Memory B cell (primary cell): Measurements from ENCODE around the gene ZNRF3.
"Not testable (repeated sequence)": the region's sequence is repeated elsewhere in the genome, so short reads cannot be mapped to it uniquely, and the experiment has no call there.

Experiments used
- ATAC-seq: fragments of 150-1000 bp; cut with Tn5 transposase; 2 replicates; pipeline ENCODE4 v1.10.0; 2021; ENCODE audit warnings: low read depth, mild to moderate bottlenecking, moderate library complexity
- DNase-seq, 2 donors: peaks; one replicate each; pipeline ENCODE4 v3.0.0; 2022; ENCODE audit warnings: low spot score in 2 of 2
- H3K27ac Mint-ChIP-seq: one replicate; pipeline ENCODE4 v1.8.0; 2022; ENCODE audit warnings: mild to moderate bottlenecking, moderate library complexity, mixed read lengths
- H3K27me3 Mint-ChIP-seq: one replicate; pipeline ENCODE4 v1.8.0; 2022; ENCODE audit warnings: mixed read lengths
- H3K36me3 Mint-ChIP-seq: one replicate; pipeline ENCODE4 v1.8.0; 2022; ENCODE audit warnings: mild to moderate bottlenecking, mixed read lengths
- H3K4me1 Mint-ChIP-seq: one replicate; pipeline ENCODE4 v1.8.0; 2022; ENCODE audit warnings: mixed read lengths
- H3K4me3 Mint-ChIP-seq: one replicate; pipeline ENCODE4 v1.8.0; 2022; ENCODE audit warnings: mild to moderate bottlenecking, moderate library complexity, mixed read lengths
- H3K9me3 Mint-ChIP-seq: one replicate; pipeline ENCODE4 v1.8.0; 2022; ENCODE audit warnings: mixed read lengths

Gene ZNRF3

GRCh38 chr22:29029202-29030000 lies 146.0 kb downstream of the ZNRF3 start:
- H3K9me3 Mint-ChIP-seq = no peaks in the 10 kb centered on the region
- H3K4me1 Mint-ChIP-seq = no peaks in the 10 kb centered on the region
- ATAC-seq (no peak), DNase-seq (no peak)
- peaks cover 11% of the 10 kb centered on the region for H3K27me3 Mint-ChIP-seq
- no peak overlapping the region for H3K4me3 Mint-ChIP-seq
- peaks cover 4% of the 10 kb centered on the region for H3K36me3 Mint-ChIP-seq
- H3K27ac Mint-ChIP-seq = no peak overlapping the region

DNA sequence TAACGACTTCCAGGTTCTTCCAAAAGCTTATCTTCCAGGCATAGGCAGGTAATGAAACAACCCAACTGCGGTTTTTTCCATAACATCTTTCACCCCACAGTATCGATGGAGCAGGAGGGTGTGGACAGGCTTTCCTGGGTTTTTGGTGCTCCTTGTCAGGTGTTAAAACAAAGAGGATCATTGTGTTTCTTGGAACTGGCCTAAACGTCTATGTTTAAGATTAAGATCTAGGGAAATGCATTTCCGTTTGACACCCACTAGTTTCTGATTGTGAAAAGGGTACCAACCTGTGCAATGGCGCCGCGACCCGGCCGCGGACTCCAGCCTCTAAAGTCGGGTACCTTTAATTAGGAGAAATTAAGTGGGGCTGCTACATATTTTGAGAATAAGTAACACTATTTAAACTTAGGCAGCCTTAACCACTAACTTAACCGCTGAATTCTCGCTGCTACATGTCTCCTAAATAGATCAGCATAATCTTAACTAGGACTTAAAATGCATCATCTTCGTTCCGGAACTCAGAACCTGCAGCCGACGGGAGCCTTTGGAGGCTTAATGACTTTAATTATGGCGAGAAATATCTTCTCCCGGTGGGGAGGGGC lies 146.7 kb downstream of the ZNRF3 start:
- DNase-seq (no peak), ATAC-seq (no peak)
- H3K4me3 Mint-ChIP-seq = peak overlapping the region; percentile 59
- peaks cover 4% of the 10 kb centered on the region for H3K36me3 Mint-ChIP-seq
- peaks cover 11% of the 10 kb centered on the region for H3K27me3 Mint-ChIP-seq
- H3K9me3 Mint-ChIP-seq = no peaks in the 10 kb centered on the region
- no peak overlapping the region for H3K27ac Mint-ChIP-seq
- H3K4me1 Mint-ChIP-seq = no peaks in the 10 kb centered on the region

DNA sequence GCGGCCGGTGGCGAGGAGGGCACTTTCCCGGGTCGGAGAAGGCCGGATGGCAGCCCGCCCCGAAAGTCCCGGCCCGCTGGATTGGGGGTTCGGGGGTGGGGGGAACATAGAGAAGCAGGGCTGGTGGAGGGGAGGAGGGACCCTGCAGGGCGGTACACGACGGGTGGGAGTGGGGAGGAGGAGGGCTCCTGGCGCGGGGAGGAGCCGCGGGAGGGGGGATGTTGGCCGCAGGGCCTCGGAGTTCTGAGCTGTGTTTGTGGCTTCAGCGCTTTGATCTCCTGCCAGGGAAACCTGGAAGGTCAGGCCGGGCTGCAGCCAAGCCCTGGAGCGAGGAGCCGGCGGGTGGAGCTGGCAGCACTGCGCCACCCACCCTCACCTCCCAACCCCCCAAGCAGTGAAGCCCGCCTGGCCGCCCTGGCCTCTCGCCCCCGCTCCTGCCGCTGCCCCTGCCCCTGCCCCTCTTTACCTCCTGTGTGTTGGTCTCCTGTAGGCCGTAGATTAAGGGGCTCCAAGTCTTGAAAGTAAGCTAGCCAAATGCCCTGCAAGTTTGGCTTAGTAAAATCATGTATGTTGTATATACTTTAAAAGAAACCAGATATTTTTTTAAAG lies 147.3 kb downstream of the ZNRF3 start:
- no peaks in the 10 kb centered on the region for H3K4me1 Mint-ChIP-seq
- no peak for DNase-seq
- no peak for ATAC-seq
- H3K27ac Mint-ChIP-seq = no peak overlapping the region
- no peaks in the 10 kb centered on the region for H3K9me3 Mint-ChIP-seq
- peaks cover 2% of the 10 kb centered on the region for H3K36me3 Mint-ChIP-seq
- H3K4me3 Mint-ChIP-seq = peak overlapping the region; percentile 59
- peaks cover 11% of the 10 kb centered on the region for H3K27me3 Mint-ChIP-seq

DNA sequence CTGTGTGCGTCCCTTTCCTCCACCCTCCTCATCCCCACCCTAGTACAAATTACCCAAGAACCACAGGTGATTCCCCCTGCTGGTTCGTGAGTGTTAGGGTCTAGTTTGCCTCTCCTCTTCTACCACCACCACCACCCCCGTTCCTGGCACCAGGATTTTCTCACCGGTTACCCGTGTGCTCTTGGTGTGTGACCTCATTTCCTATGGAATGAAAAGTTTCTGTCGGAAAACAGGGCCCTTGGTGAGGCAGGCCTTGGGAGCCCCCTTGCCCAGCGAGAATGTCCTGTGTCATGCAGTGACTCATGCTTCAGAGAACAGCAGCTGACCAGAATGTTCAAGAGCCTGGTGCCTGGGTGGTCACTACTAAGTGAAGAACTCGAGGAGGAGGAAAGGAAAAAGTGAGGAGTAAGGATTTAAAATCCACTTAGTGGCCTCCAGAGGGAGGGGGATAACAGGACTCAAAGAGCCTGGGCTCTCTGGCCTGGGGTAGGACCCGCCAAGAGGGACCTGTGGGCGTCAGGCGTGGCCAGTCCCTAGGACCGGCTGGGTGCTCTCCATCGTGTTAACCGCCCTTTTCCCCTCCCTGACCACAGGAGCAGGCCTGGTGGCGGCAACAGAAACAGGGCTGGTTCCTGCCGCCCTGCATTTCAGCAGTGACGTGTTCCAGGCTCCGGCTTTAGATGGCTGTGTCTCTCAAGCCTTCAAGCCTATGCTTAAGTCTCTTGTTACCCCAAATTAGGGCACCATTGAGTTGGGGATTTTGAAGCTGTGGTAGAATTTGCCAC lies 148.0 kb downstream of the ZNRF3 start:
- Mint-ChIP-seq H3K9me3 (no peaks in the 10 kb centered on the region), H3K27ac (no peak overlapping the region), H3K4me1 (no peaks in the 10 kb centered on the region), H3K27me3 (peaks cover 11% of the 10 kb centered on the region), H3K36me3 (peaks cover 2% of the 10 kb centered on the region), H3K4me3 (no peak overlapping the region)
- ATAC-seq (no peak), DNase-seq (no peak)

DNA sequence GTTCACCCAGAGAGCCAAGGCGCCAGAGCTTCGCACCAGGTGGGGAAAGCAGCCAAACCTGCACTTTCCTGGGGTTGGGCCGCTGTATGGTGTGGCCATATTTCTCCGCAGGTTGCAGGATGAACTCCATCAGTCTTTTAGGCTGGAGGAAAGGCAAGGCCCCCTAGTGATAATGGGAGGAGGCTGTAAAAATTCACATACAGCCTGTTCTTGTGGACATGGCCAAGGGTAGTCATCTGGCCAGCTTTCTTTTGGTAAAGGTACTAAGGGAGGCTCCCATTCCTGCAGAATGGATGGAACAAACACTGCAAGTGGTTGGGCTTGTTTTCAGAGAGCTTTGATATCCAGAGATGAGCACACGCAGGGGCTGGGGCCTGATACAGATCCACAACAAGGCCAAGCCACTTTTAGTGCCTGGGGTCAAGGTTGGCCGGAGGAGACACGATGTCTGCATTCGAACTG lies 148.7 kb downstream of the ZNRF3 start:
- Mint-ChIP-seq H3K27me3 (peaks cover 11% of the 10 kb centered on the region), H3K9me3 (no peaks in the 10 kb centered on the region), H3K27ac (no peak overlapping the region), H3K4me3 (no peak overlapping the region), H3K36me3 (peaks cover 2% of the 10 kb centered on the region), H3K4me1 (no peaks in the 10 kb centered on the region)
- no peak for ATAC-seq
- DNase-seq = no peak

DNA sequence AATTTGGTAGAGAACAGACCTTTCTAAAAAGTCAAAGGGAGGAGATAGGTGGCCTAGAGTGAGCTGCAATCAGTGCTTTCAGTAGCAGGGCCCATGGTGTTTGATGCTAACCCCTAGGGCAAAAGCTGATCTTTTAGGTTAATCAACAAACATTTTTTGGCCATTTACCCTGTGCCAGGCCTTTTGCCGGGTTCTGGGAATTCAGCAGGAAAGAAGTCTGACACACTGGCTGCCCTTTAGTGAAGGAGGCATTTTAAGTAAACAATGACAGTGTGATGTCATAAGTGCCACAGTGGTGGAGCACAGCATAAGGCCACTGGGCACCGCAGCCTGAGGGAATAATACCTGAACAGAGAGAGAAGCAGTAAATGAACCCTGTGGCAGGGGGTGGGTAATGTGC lies 149.2 kb downstream of the ZNRF3 start:
- Mint-ChIP-seq H3K4me3 (no peak overlapping the region), H3K4me1 (no peaks in the 10 kb centered on the region), H3K27ac (no peak overlapping the region), H3K9me3 (no peaks in the 10 kb centered on the region), H3K27me3 (peaks cover 10% of the 10 kb centered on the region), H3K36me3 (peaks cover 2% of the 10 kb centered on the region)
- DNase-seq (no peak), ATAC-seq (no peak)

- Mint-ChIP-seq H3K27ac (no peak overlapping the region), H3K4me3 (no peak overlapping the region), H3K4me1 (no peaks in the 10 kb centered on the region), H3K9me3 (no peaks in the 10 kb centered on the region), H3K27me3 (peaks cover 6% of the 10 kb centered on the region), H3K36me3 (no peaks in the 10 kb centered on the region)
- DNase-seq = no peak
- no peak for ATAC-seq
These were observed 154.1 kb downstream of the ZNRF3 start for GRCh38 chr22:29037340-29037932.

GRCh38 chr22:29039148-29039547 lies 155.8 kb downstream of the ZNRF3 start:
- ATAC-seq (no peak), DNase-seq (no peak)
- H3K9me3 Mint-ChIP-seq = no peaks in the 10 kb centered on the region
- no peak overlapping the region for H3K27ac Mint-ChIP-seq
- no peaks in the 10 kb centered on the region for H3K36me3 Mint-ChIP-seq
- H3K4me3 Mint-ChIP-seq = no peak overlapping the region
- H3K27me3 Mint-ChIP-seq = peaks cover 1% of the 10 kb centered on the region
- H3K4me1 Mint-ChIP-seq = no peaks in the 10 kb centered on the region

- H3K36me3 Mint-ChIP-seq, H3K27ac Mint-ChIP-seq, DNase-seq, H3K27me3 Mint-ChIP-seq, H3K4me3 Mint-ChIP-seq, H3K4me1 Mint-ChIP-seq, ATAC-seq, H3K9me3 Mint-ChIP-seq: not testable (repeated sequence)
These were observed 156.3 kb downstream of the ZNRF3 start for GRCh38 chr22:29039684-29040083.

DNA sequence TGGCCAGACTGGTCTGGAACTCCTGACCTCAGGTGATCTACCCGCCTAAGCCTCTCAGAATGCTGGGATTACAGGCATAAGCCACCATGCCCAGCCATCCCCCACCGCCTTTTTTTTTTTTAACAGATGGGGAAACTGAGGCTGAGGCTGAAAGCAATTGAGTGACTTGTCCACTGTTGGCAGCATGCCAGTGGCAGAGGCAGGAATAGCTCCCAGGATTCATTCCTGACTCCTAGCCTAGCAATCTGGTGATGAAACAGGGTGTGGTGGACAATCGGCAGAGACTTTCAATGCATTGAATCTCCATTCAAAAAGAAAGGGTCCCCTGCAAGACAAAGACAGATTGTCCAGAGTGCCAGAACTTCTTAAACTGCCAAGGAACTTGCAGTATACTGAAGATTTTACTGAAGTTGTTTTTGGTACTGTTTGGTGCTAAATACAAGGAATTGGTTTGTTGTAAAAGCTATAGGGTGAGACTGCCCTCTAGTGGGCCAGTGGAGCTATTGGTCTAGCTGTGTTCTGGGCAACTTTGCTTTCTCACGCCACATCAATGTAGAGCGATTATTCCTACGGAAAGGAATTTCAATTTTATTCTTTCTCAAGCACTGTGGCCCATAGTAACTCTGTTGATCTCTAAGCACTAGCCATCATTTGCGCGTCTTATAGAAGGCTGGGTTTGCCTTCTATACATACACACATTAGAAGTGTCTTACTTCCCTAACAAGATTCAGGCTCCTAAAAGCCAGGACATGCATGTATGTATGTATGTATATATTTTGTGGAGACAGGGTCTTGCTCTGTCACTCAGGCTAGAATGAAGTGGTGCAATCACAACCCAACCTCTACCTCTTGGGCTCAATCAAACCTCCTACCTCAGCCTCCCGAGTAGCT lies 157.3 kb downstream of the ZNRF3 start:
- Mint-ChIP-seq H3K27ac (no peak overlapping the region), H3K4me3 (no peak overlapping the region)

GRCh38 chr22:29041408-29041807 lies 158.0 kb downstream of the ZNRF3 start:
- no peak overlapping the region for H3K27ac Mint-ChIP-seq

More for the DNA sequence above, 157.3 kb downstream of the ZNRF3 start:
- Mint-ChIP-seq H3K36me3 (no peaks in the 10 kb centered on the region), H3K27me3 (peaks cover 1% of the 10 kb centered on the region), H3K9me3 (no peaks in the 10 kb centered on the region), H3K4me1 (no peaks in the 10 kb centered on the region)
- DNase-seq = peak; percentile 49 to 53
- ATAC-seq = peak; percentile 68

DNA sequence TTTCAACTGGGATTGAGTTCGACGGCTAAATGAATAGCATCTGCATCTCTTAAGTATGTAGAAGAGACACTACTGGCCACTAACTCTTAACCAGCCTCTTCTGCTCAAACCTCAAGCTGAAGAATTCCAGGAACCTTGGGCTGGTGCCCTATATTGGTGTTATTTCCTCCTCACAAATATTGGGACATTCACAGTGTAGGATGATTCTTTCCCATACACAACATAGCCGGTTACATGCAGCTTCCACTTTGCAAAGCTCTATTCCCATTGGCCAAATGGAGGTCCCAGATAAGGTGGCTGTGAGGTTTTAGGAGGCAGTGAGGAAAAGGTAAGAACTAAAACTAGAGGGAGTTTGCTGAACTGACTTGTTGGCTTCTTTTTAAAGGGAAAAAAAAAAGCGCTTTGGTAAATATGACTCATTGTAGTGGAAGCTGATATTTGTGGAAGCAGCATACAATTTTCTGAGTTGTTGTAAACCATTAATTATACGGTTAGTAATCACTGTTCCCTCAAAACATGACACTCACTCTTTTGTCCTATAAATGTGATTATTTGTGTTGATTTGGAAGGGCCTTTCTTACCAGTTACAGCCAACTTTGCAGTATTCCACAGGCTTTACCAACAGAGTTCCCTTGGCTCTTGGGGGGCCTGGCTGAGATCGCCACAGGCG lies 160.7 kb downstream of the ZNRF3 start:
- H3K27me3 Mint-ChIP-seq = peaks cover 1% of the 10 kb centered on the region
- ATAC-seq (no peak), DNase-seq (no peak)
- H3K36me3 Mint-ChIP-seq = no peaks in the 10 kb centered on the region
- no peaks in the 10 kb centered on the region for H3K9me3 Mint-ChIP-seq
- no peaks in the 10 kb centered on the region for H3K4me1 Mint-ChIP-seq
- no peak overlapping the region for H3K27ac Mint-ChIP-seq
- no peak overlapping the region for H3K4me3 Mint-ChIP-seq

More at GRCh38 chr22:29041408-29041807, 158.0 kb downstream of the ZNRF3 start:
- no peaks in the 10 kb centered on the region for H3K4me1 Mint-ChIP-seq
- DNase-seq = no peak
- no peak for ATAC-seq
- no peak overlapping the region for H3K4me3 Mint-ChIP-seq
- H3K27me3 Mint-ChIP-seq = peaks cover 1% of the 10 kb centered on the region
- H3K36me3 Mint-ChIP-seq = no peaks in the 10 kb centered on the region
- no peaks in the 10 kb centered on the region for H3K9me3 Mint-ChIP-seq
